Measurements from ENCODE around the gene CKAP2.
"Not testable (repeated sequence)": the region's sequence is repeated elsewhere in the genome, so short reads cannot be mapped to it uniquely, and the experiment has no call there.

CKAP2 gene

GRCh38 chr13:52454820-52455676 lies at the start of gene CKAP2:
Gene CKAP2, plus strand, starts transcription at chr13:52455478. Its CDS starts 79 bp downstream, at chr13:52455557.
- peak; percentile 96 for DNase-seq

- DNase-seq, result peak; percentile 17
Measured at GRCh38 chr13:52405767-52406494, 49.3 kb upstream of the CKAP2 start, which contains the start of gene THSD1. Gene THSD1, minus strand, starts transcription at chr13:52406172. Its CDS starts 3,572 bp downstream, at chr13:52402600.

- no peak for DNase-seq
Measured at GRCh38 chr13:52406629-52407028, 48.6 kb upstream of the CKAP2 start.

- DNase-seq, result not testable (repeated sequence)
Measured at GRCh38 chr13:52407436-52407835, 47.8 kb upstream of the CKAP2 start.

GRCh38 chr13:52408071-52408658 lies 47.1 kb upstream of the CKAP2 start:
- not testable (repeated sequence) for DNase-seq

- no peak for DNase-seq
Measured at GRCh38 chr13:52411629-52412028, 43.6 kb upstream of the CKAP2 start.

GRCh38 chr13:52412128-52412527 lies 43.1 kb upstream of the CKAP2 start:
- DNase-seq, result no peak

- DNase-seq, result no peak
Measured at GRCh38 chr13:52414051-52414450, 41.2 kb upstream of the CKAP2 start.

GRCh38 chr13:52414963-52415362 lies 40.3 kb upstream of the CKAP2 start:
- no peak for DNase-seq

GRCh38 chr13:52419080-52419479 lies 36.2 kb upstream of the CKAP2 start:
- no peak for DNase-seq

- DNase-seq, result no peak
Measured at GRCh38 chr13:52421216-52421615, 34.1 kb upstream of the CKAP2 start.

- no peak for DNase-seq
Measured at GRCh38 chr13:52428295-52428694, 27.0 kb upstream of the CKAP2 start.

GRCh38 chr13:52432456-52432855 lies 22.8 kb upstream of the CKAP2 start:
- no peak for DNase-seq

GRCh38 chr13:52446265-52446664 lies 9.0 kb upstream of the CKAP2 start:
- no peak for DNase-seq

- no peak for DNase-seq
Measured at GRCh38 chr13:52447354-52447753, 7.9 kb upstream of the CKAP2 start.

GRCh38 chr13:52447815-52448552 lies 7.3 kb upstream of the CKAP2 start:
- DNase-seq, result no peak

GRCh38 chr13:52449331-52450011 lies 5.8 kb upstream of the CKAP2 start:
- DNase-seq, result no peak

GRCh38 chr13:52450012-52450792 lies 5.1 kb upstream of the CKAP2 start, which contains the start of gene VPS36:
Gene VPS36, minus strand, starts transcription at chr13:52450634. Its CDS starts 40 bp downstream, at chr13:52450594.
- DNase-seq, result peak; percentile 95

GRCh38 chr13:52450793-52451116 lies 4.5 kb upstream of the CKAP2 start:
- DNase-seq, result no peak

- no peak for DNase-seq
Measured at GRCh38 chr13:52451135-52451804, 4.0 kb upstream of the CKAP2 start.

GRCh38 chr13:52452470-52452869 lies 2.8 kb upstream of the CKAP2 start:
- no peak for DNase-seq
